ENCODE results near the gene PRKAA2. TPM values are rescaled to one million over a fixed set of nuclear protein-coding genes. Genes with fewer than 3 reads are reported as not detected.
"Not testable (repeated sequence)": the region's sequence is repeated elsewhere in the genome, so short reads cannot be mapped to it uniquely, and the experiment has no call there.

PRKAA2 gene
- total RNA-seq = 112 TPM
- long read RNA-seq, full-length matches to known transcripts = 24 of 91 reads
- long read RNA-seq, partial matches to known transcripts = 54 of 91 reads
- long read RNA-seq, other reads (novel, unspliced or antisense) = 13 of 91 reads

- TF ChIP-seq, protein P1, sequence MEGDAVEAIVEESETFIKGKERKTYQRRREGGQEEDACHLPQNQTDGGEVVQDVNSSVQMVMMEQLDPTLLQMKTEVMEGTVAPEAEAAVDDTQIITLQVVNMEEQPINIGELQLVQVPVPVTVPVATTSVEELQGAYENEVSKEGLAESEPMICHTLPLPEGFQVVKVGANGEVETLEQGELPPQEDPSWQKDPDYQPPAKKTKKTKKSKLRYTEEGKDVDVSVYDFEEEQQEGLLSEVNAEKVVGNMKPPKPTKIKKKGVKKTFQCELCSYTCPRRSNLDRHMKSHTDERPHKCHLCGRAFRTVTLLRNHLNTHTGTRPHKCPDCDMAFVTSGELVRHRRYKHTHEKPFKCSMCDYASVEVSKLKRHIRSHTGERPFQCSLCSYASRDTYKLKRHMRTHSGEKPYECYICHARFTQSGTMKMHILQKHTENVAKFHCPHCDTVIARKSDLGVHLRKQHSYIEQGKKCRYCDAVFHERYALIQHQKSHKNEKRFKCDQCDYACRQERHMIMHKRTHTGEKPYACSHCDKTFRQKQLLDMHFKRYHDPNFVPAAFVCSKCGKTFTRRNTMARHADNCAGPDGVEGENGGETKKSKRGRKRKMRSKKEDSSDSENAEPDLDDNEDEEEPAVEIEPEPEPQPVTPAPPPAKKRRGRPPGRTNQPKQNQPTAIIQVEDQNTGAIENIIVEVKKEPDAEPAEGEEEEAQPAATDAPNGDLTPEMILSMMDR (IDR thresholded peaks at IDR 0.05; ENCODE audit: borderline replicate concordance) = no peak
- Histone ChIP-seq H3K36me3 (no peaks in the 10 kb centered on the region), H3K9me3 (replicated peaks) (no peaks in the 10 kb centered on the region), H3K4me3 (peak within 1 kb of the TSS; percentile 73), H3K27ac (replicated peaks) (peak within 1 kb of the TSS; percentile 90), H3K27me3 (ENCODE audit: low read depth) (peaks cover 20% of the 10 kb centered on the region), H3K4me1 (peaks cover 16% of the 10 kb centered on the region)
- intact Hi-C loops (cut with micrococcal nuclease) = no loop called here
- peak; percentile 53 for DNase-seq
These were observed at the start of gene PRKAA2 for GRCh38 chr1:56644919-56645676. PRKAA2 (plus strand) TSS chr1:56645314; CDS start chr1:56645388, 74 bp downstream.

- not testable (repeated sequence) for H3K36me3 ChIP-seq
These were observed 49.5 kb upstream of the PRKAA2 start for GRCh38 chr1:56595397-56596191.

DNA sequence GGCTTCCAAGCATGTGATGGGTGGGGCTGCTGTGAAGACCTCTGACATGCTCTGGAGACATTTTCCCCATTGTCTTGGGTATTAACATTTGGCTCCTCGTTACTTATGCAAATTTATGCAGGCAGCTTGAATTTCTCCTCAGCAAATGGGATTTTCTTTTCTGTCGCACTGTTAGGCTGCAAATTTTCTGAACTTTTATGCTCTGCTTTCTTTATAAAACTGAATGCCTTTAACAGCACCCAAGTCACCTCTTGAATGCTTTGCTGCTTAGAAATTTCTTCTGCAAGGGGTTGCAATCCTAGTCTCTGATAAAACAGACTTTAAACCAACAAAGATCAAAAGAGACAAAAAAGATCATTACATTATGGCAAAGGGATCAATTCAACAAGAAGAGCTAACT lies 35.0 kb upstream of the PRKAA2 start:
- H3K27me3 ChIP-seq (ENCODE audit: low read depth); H3K36me3 ChIP-seq; H3K9me3 ChIP-seq (replicated peaks); H3K27ac ChIP-seq (replicated peaks); H3K4me3 ChIP-seq; H3K4me1 ChIP-seq; DNase-seq; intact Hi-C loops (cut with micrococcal nuclease): not testable (repeated sequence)

More at GRCh38 chr1:56595397-56596191, 49.5 kb upstream of the PRKAA2 start:
- H3K27me3 ChIP-seq (ENCODE audit: low read depth); H3K27ac ChIP-seq (replicated peaks); intact Hi-C loops (cut with micrococcal nuclease); H3K4me1 ChIP-seq; H3K9me3 ChIP-seq (replicated peaks); DNase-seq; H3K4me3 ChIP-seq: not testable (repeated sequence)

GRCh38 chr1:56610770-56611169 lies 34.3 kb upstream of the PRKAA2 start:
- H3K9me3 ChIP-seq (replicated peaks); intact Hi-C loops (cut with micrococcal nuclease); H3K36me3 ChIP-seq; H3K4me1 ChIP-seq; H3K27me3 ChIP-seq (ENCODE audit: low read depth); H3K4me3 ChIP-seq; H3K27ac ChIP-seq (replicated peaks); DNase-seq: not testable (repeated sequence)

DNA sequence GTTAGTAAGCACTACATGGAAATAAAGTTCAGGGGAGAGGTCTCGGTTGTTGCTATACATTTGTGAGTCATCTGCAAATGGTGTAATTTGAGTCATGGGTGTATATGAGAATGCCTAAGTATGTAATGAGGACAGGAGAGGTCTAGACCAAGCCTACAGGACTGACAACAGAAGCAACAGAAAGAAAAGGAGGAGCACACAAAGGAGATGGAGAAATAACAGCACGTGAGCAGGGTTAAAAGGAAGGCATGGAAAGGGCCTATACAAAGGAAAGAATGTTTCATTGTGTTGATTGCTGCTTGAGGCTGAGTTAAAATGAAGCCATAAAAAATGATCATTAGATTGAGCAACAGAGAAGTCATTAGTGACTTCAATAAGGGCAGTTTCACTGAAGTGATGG lies 28.0 kb upstream of the PRKAA2 start:
- Histone ChIP-seq H3K4me3 (no peak overlapping the region), H3K36me3 (no peaks in the 10 kb centered on the region), H3K9me3 (replicated peaks) (peaks cover 4% of the 10 kb centered on the region), H3K4me1 (no peaks in the 10 kb centered on the region), H3K27me3 (ENCODE audit: low read depth) (no peaks in the 10 kb centered on the region), H3K27ac (replicated peaks) (no peak overlapping the region)
- DNase-seq = no peak
- intact Hi-C loops (cut with micrococcal nuclease) = no loop called here
- TF ChIP-seq, protein P1 (IDR thresholded peaks at IDR 0.05; ENCODE audit: borderline replicate concordance) = no peak

- Histone ChIP-seq H3K4me1 (no peaks in the 10 kb centered on the region), H3K27ac (replicated peaks) (no peak overlapping the region), H3K36me3 (no peaks in the 10 kb centered on the region), H3K4me3 (no peak overlapping the region), H3K9me3 (replicated peaks) (no peaks in the 10 kb centered on the region), H3K27me3 (ENCODE audit: low read depth) (no peaks in the 10 kb centered on the region)
- TF ChIP-seq, protein P1 (IDR thresholded peaks at IDR 0.05; ENCODE audit: borderline replicate concordance) = no peak
- DNase-seq = no peak
- intact Hi-C loops (cut with micrococcal nuclease) = no loop called here
These were observed 19.2 kb upstream of the PRKAA2 start for GRCh38 chr1:56625819-56626440.

Data from left ventricle myocardium inferior (tissue), 1 donor.